HG03378 (cell line): Measurements from ENCODE around the gene SPOCK2.
"Not testable (repeated sequence)": the region's sequence is repeated elsewhere in the genome, so short reads cannot be mapped to it uniquely, and the experiment has no call there.

Source experiments
- ATAC-seq: cut with Tn5 transposase; IDR thresholded peaks from one replicate; pipeline ENCODE4 v1.9.1; 2021; ENCODE audit warnings: mild to moderate bottlenecking, moderate library complexity; ENCODE audit not compliant: unreplicated experiment

Gene SPOCK2, protein sequence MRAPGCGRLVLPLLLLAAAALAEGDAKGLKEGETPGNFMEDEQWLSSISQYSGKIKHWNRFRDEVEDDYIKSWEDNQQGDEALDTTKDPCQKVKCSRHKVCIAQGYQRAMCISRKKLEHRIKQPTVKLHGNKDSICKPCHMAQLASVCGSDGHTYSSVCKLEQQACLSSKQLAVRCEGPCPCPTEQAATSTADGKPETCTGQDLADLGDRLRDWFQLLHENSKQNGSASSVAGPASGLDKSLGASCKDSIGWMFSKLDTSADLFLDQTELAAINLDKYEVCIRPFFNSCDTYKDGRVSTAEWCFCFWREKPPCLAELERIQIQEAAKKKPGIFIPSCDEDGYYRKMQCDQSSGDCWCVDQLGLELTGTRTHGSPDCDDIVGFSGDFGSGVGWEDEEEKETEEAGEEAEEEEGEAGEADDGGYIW

GRCh38 chr10:72087969-72088888 is at the start of gene SPOCK2:
SPOCK2 (minus strand) TSS chr10:72088551; CDS start chr10:72088328, 223 bp downstream.
- no peak for ATAC-seq

- no peak for ATAC-seq
These were observed 49.2 kb upstream of the SPOCK2 start for GRCh38 chr10:72137583-72137982.

GRCh38 chr10:72136225-72136624 is 47.9 kb upstream of the SPOCK2 start:
- ATAC-seq, result not testable (repeated sequence)

GRCh38 chr10:72134785-72135767 is 46.7 kb upstream of the SPOCK2 start:
- no peak for ATAC-seq

GRCh38 chr10:72133517-72133916 is 45.2 kb upstream of the SPOCK2 start:
- peak; percentile 91 for ATAC-seq

GRCh38 chr10:72132854-72133253 is 44.5 kb upstream of the SPOCK2 start:
- no peak for ATAC-seq

GRCh38 chr10:72127571-72127970 is 39.2 kb upstream of the SPOCK2 start:
- no peak for ATAC-seq

- no peak for ATAC-seq
These were observed 38.5 kb upstream of the SPOCK2 start for GRCh38 chr10:72126872-72127232.

DNA sequence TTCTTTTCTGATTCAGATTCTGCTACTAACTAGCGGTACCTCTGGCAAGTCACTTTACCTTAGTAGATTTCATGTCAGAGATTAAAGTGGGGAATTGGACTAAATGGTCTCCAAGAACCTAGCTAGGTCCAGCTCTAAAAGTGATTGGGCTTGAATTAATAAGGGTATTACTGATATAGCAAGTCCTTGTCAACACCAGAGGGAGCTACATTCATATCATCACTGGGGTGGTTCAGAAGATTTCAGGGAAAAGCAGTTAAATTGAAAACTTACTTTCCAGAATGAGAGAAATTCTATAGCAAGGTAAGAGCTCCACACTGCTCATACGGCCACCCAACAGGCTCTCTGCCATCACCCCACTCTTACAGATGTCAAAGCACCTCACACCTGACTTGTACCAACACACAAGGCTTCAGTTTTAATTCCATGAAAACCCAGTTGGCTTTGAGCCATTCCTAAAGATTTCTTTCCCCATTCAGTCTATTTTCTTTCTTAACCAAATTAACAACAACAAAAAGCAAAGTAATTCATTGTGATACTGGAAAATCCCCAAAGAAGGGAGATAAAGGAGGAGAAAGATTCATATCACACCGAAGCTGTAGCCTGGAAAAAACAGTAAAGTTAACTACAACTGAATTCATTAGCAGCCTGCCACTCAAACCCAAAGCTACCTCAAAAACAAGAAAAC is 38.0 kb upstream of the SPOCK2 start:
- no peak for ATAC-seq

- ATAC-seq, result no peak
These were observed 36.6 kb upstream of the SPOCK2 start for GRCh38 chr10:72124989-72125388.

- ATAC-seq, result no peak
These were observed 36.0 kb upstream of the SPOCK2 start for GRCh38 chr10:72124381-72124780.

DNA sequence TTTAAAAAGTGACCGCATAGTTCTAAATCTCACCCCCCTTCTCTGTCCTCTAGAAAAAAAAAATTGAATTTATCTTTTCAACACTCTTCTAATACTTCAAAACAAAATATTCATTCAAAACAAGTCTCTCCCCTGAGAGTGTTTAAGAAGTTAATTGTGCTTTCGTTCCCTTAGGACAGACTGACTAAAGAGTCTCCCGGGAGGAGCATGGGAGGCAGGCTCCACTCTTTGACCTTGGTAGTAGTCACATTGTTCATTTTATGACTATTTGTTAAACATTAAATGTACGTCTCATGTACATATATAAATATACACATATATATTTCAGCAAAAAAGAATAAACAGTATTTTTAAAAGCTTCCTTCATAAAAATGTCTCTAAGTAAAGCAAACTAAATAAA is 35.3 kb upstream of the SPOCK2 start:
- ATAC-seq, result no peak

DNA sequence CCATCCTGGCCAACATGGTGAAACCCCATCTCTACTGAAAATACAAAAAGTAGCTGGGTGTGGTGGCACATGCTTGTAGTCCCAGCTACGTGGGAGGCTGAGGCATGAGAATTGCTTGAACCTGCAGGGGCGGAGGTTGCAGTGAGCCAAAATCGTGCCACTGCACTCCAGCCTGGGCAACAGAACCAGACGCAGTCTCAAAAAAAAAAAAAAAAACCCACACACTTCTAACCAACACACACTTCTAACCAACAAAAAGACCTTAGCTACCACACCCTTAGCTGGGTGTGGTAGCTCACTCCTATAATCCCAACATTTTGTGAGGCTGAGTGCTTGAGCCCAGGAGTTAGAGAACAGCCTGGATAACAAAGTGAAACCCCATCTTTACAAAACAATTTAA is 33.9 kb upstream of the SPOCK2 start:
- ATAC-seq, result no peak

- no peak for ATAC-seq
These were observed 33.0 kb upstream of the SPOCK2 start for GRCh38 chr10:72121389-72121788.

DNA sequence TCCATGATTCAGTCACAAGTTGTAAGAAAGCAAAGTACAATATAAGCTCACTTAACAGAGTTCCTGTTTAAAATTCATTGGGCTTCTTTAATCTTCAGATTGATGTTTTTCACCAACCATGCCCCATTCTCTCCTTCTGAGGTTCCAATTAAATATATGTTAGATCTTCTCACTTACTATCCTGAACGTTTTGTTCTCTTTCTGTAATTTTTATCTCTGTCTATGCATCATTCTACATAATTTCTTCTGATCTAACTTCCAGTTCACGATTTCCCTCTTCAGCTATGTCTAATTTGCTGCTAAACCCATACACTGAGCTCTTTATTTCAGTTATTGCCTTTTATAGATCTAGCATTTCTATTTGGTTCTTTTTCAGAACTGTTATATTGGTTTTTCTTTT is 28.0 kb upstream of the SPOCK2 start:
- ATAC-seq, result no peak

DNA sequence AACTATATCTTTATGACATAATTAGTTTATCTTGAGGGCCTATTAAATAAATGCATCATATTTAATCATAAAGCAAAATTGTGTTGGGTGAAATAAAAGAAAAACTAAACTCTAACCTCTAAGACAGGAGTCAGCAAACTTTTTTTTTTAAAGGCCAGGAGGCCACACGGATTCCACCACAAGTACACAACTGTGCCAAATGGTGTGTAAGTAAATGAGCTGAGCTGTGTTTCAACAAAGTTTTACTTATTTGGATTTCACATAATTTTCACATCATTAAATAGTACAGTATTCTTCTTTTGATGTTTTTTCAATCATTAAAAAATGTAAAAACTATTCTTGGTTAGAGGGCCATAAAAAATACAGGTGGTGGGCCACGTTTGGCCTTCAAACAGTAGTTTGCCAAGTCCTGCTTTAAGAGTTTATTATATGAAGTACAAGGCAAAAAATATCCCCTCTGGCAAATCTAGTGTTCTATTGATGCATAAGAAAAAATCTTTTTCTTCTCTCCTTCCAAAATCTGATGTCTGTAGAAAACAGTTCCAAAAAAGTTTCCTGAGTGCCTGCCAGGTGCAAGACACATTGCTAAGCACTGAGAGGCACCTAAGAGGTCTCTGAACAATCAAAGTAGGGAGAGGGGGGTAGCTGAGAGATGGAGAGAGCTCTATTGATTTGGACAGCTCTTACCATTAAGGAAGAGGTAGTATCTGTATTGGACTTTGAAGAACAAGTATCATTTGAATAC is 26.5 kb upstream of the SPOCK2 start:
- ATAC-seq, result no peak

DNA sequence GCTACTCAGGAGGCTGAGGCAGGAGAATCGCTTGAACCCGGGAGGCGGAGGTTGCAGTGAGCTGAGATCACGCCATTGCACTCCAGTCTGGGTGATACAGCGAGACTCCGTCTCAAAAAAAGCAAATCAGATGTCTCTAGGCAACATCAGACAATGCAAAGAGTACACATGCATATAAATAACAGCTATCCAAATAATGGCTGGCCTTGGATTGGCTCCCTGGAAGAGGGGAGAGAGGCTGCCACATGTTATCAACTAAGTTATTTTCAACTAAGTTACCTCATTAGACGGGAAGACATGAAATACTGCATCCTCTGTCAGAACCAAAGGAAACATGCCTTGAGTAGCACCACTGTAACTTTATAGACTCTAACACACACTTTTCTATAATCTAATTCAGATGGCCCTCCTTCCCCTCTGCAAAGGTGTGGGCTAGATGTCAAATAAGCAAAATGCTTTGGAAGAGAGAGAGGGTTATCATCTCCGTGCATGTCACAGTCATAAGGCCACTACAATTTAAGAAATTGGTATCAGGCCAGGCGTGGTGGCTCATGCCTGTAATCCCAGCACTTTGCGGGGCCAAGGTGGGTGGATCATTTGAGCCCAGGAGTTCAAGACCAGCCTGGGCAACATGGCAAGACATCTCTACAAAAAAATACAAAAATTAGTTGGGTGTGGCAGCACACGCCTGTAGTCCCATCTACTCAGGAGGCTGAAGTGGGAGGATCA is 22.5 kb upstream of the SPOCK2 start:
- no peak for ATAC-seq

- no peak for ATAC-seq
These were observed 21.3 kb upstream of the SPOCK2 start for GRCh38 chr10:72109636-72110157.
